H9 (cell line): ENCODE measurements around the gene NTRK2. TPM values are rescaled to one million over a fixed set of nuclear protein-coding genes. Genes with fewer than 3 reads are reported as not detected.

Experiments
- DNase-seq: peaks from one replicate; pipeline ENCODE4 v3.0.0-alpha.2; 2017
- H2AFZ ChIP-seq: one replicate; pipeline ENCODE4 v1.6.1; 2013; ENCODE audit warnings: mild to moderate bottlenecking, low read length, control low read depth, moderate library complexity
- H2AK5ac ChIP-seq: 2 replicates; pipeline ENCODE4 v1.6.1; 2013; ENCODE audit warnings: low read length, control low read depth, mixed read lengths; ENCODE audit not compliant: insufficient read length
- H2BK120ac ChIP-seq: one replicate; pipeline ENCODE4 v1.6.1; 2013; ENCODE audit warnings: low read depth, mild to moderate bottlenecking, low read length, control low read depth, inconsistent platforms; ENCODE audit not compliant: poor library complexity, severe bottlenecking
- H2BK12ac ChIP-seq: 2 replicates; pipeline ENCODE4 v1.6.1; 2013; ENCODE audit warnings: low read length, control low read depth, mixed read lengths, low read depth; ENCODE audit not compliant: insufficient read length
- H2BK15ac ChIP-seq: 2 replicates; pipeline ENCODE4 v1.6.1; 2013; ENCODE audit warnings: low read depth, low read length, control low read depth
- H2BK20ac ChIP-seq: one replicate; pipeline ENCODE4 v1.6.1; 2013; ENCODE audit warnings: low read depth, mild to moderate bottlenecking, low read length, control low read depth, inconsistent platforms; ENCODE audit not compliant: poor library complexity, severe bottlenecking
- H2BK5ac ChIP-seq: 2 replicates; pipeline ENCODE4 v1.6.1; 2013; ENCODE audit warnings: low read length, control low read depth, mixed read lengths; ENCODE audit not compliant: insufficient read length
- H3K14ac ChIP-seq: 2 replicates; pipeline ENCODE4 v1.6.1; 2013; ENCODE audit warnings: low read length, control low read depth; ENCODE audit not compliant: insufficient read depth
- H3K18ac ChIP-seq: 2 replicates; pipeline ENCODE4 v1.6.1; 2013; ENCODE audit warnings: low read depth, mild to moderate bottlenecking, mixed read lengths, low read length, control low read depth; ENCODE audit not compliant: insufficient read length
- H3K23ac ChIP-seq: 2 replicates; pipeline ENCODE4 v1.6.1; 2013; ENCODE audit warnings: low read length, control low read depth, mixed read lengths, low read depth; ENCODE audit not compliant: insufficient read length
- H3K23me2 ChIP-seq: 2 replicates; pipeline ENCODE4 v1.6.1; 2013; ENCODE audit warnings: low read depth, mild to moderate bottlenecking, mixed read lengths, low read length, control low read depth; ENCODE audit not compliant: insufficient read length, poor library complexity, severe bottlenecking
- H3K27ac ChIP-seq: 2 replicates; pipeline ENCODE4 v1.5.1; 2013; ENCODE audit warnings: low read length, control low read depth, mixed read lengths, low read depth; ENCODE audit not compliant: insufficient read length
- H3K27me3 ChIP-seq: 2 replicates; pipeline ENCODE4 v1.6.1; 2013; ENCODE audit warnings: low read length, control low read depth, inconsistent platforms; ENCODE audit not compliant: insufficient read depth
- H3K4ac ChIP-seq: 2 replicates; pipeline ENCODE4 v1.6.1; 2013; ENCODE audit warnings: low read depth, mild to moderate bottlenecking, control low read depth, inconsistent platforms, low read length, moderate library complexity
- H3K4me1 ChIP-seq: 2 replicates; pipeline ENCODE4 v1.6.1; 2013; ENCODE audit warnings: low read length, control low read depth, inconsistent platforms; ENCODE audit not compliant: insufficient read depth
- H3K4me2 ChIP-seq: 2 replicates; pipeline ENCODE4 v1.6.1; 2013; ENCODE audit warnings: low read length, control low read depth, mixed read lengths; ENCODE audit not compliant: insufficient read length, insufficient read depth
- H3K56ac ChIP-seq: 2 replicates; pipeline ENCODE4 v1.6.1; 2013; ENCODE audit warnings: low read depth, mild to moderate bottlenecking, mixed read lengths, low read length, control low read depth; ENCODE audit not compliant: insufficient read length
- H3K79me1 ChIP-seq: 2 replicates; pipeline ENCODE4 v1.6.1; 2013; ENCODE audit warnings: low read depth, mild to moderate bottlenecking, moderate library complexity, low read length, control low read depth, inconsistent platforms; ENCODE audit not compliant: insufficient read depth, poor library complexity, severe bottlenecking
- H3K79me2 ChIP-seq: 2 replicates; pipeline ENCODE4 v1.6.1; 2013; ENCODE audit warnings: low read length, control low read depth, inconsistent platforms; ENCODE audit not compliant: insufficient read depth
- H3K9ac ChIP-seq: 2 replicates; pipeline ENCODE4 v1.6.1; 2013; ENCODE audit warnings: low read length, control low read depth, mixed read lengths; ENCODE audit not compliant: insufficient read length; ENCODE audit errors: extremely low read depth
- H3K9me3 ChIP-seq: one replicate; pipeline ENCODE4 v1.6.1; 2013; ENCODE audit warnings: low read depth, low read length, inconsistent platforms; ENCODE audit not compliant: control insufficient read depth
- H3T11ph ChIP-seq: one replicate; pipeline ENCODE4 v1.6.1; 2013; ENCODE audit warnings: mild to moderate bottlenecking, low read length, control low read depth, inconsistent platforms
- H4K20me1 ChIP-seq: one replicate; pipeline ENCODE4 v1.6.1; 2013; ENCODE audit not compliant: control insufficient read depth, insufficient read length, insufficient read depth
- H4K5ac ChIP-seq: 2 replicates; pipeline ENCODE4 v1.6.1; 2013; ENCODE audit warnings: low read depth, mild to moderate bottlenecking, mixed read lengths, low read length, control low read depth; ENCODE audit not compliant: insufficient read length
- H4K8ac ChIP-seq: replicated peaks from 2 replicates; pipeline ENCODE4 v1.6.1; 2013; ENCODE audit warnings: low read length, control low read depth, mixed read lengths, low read depth; ENCODE audit not compliant: insufficient read length
- H4K91ac ChIP-seq: 2 replicates; pipeline ENCODE4 v1.6.1; 2013; ENCODE audit warnings: low read depth, mild to moderate bottlenecking, moderate library complexity, mixed read lengths, low read length, control low read depth; ENCODE audit not compliant: insufficient read length
- H3K27ac Mint-ChIP-seq, 3 experiments: 2 replicates in 2 of 3; 3 replicates in 1 of 3; pipeline ENCODE4 v1.8.0; 2020 to 2021; ENCODE audit warnings: mixed read lengths in 3 of 3, mild to moderate bottlenecking in 1 of 3, moderate library complexity in 1 of 3
- H3K27me3 Mint-ChIP-seq: 2 replicates; pipeline ENCODE4 v1.8.0; 2021; ENCODE audit warnings: low read depth, mild to moderate bottlenecking, moderate library complexity, mixed read lengths
- H3K36me3 Mint-ChIP-seq, 3 experiments: 2 replicates in 2 of 3; 3 replicates in 1 of 3; pipeline ENCODE4 v1.8.0; 2020 to 2021; ENCODE audit warnings: low read depth in 3 of 3, mixed read lengths in 3 of 3; ENCODE audit not compliant: insufficient read depth in 1 of 3
- H3K4me1 Mint-ChIP-seq, 2 experiments: 2 replicates each; pipeline ENCODE4 v1.8.0; 2020; ENCODE audit warnings: mixed read lengths in 2 of 2
- H3K4me3 Mint-ChIP-seq, 2 experiments: 2 replicates in 1 of 2; 3 replicates in 1 of 2; pipeline ENCODE4 v1.8.0; 2020 to 2021; ENCODE audit warnings: mild to moderate bottlenecking in 2 of 2, mixed read lengths in 2 of 2, moderate library complexity in 1 of 2
- H3K9me3 Mint-ChIP-seq, 2 experiments: 2 replicates in 1 of 2; 3 replicates in 1 of 2; pipeline ENCODE4 v1.8.0; 2020; ENCODE audit warnings: mild to moderate bottlenecking in 2 of 2, mixed read lengths in 2 of 2, moderate library complexity in 1 of 2
- WGBS: extraction: QIAGEN DNeasy Blood & Tissue Kit; methylation state at CpG from one replicate; pipeline ENCODE4 v1.1.7; 2013; ENCODE audit warnings: missing lambda C conversion rate, low lambda C conversion rate, mixed read lengths; ENCODE audit not compliant: insufficient read length; ENCODE audit errors: extremely low coverage; 5-methylcytosine and 5-hydroxymethylcytosine counted together
- total RNA-seq: library from RNA; stranded (reverse); gene quantifications from 2 replicates; pipeline ENCODE4 v1.2.1, GENCODE V29; 2021
- TF ChIP-seq, protein P1 (sequence below): fragments of 200-600 bp; sonication (generic); conservative IDR thresholded peaks from 3 replicates; pipeline ENCODE4 v1.8.0; 2021; ENCODE audit warnings: antibody characterized with exemption, mild to moderate bottlenecking

The NTRK2 gene
- total RNA-seq, 1 experiment from 2014 or later: 0.02 TPM

DNA sequence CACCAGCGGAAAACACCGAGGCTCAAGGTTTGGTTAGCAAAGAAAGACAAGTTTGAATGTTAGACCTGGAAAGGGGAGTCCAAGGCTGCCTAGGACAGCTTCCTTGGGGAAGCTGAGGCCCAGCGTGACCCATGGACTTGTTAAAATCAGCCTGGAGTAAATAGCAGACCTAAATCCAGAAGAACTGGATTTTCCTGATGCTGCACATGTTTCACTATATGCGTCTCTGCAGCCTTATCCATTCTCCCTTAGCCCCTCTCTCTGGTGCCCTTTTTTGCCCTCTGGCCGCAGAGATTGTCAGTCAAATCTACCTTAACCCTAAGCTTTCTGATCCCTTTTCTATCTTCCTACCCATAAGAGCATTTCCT is 119.9 kb downstream of the NTRK2 start:
- H2BK12ac ChIP-seq: no peak overlapping the region
- H3K4ac ChIP-seq: no peak overlapping the region
- no peaks in the 10 kb centered on the region for H3K4me1 ChIP-seq
- H3K14ac ChIP-seq: no peak overlapping the region; the same call in 1 of the 2 replicates
- no peaks in the 10 kb centered on the region for H3K9me3 Mint-ChIP-seq
- H3K27me3 Mint-ChIP-seq: peaks cover 6% of the 10 kb centered on the region
- no peak overlapping the region for H2BK120ac ChIP-seq
- no peak overlapping the region for H3K18ac ChIP-seq
- H3K27ac ChIP-seq: no peak overlapping the region
- H2BK5ac ChIP-seq: no peak overlapping the region
- H3K79me1 ChIP-seq: no peaks in the 10 kb centered on the region
- H3K23ac ChIP-seq: no peak overlapping the region
- no peak overlapping the region for H2AFZ ChIP-seq
- H3K79me2 ChIP-seq: no peaks in the 10 kb centered on the region
- no peak overlapping the region for H3K9ac ChIP-seq
- no peak overlapping the region for H2AK5ac ChIP-seq
- no peaks in the 10 kb centered on the region for H4K20me1 ChIP-seq
- H2BK15ac ChIP-seq: no peak overlapping the region
- H3K27ac Mint-ChIP-seq: no peak overlapping the region
- no peaks in the 10 kb centered on the region for H3K36me3 Mint-ChIP-seq
- DNase-seq: no peak
- H3K9me3 ChIP-seq: no peaks in the 10 kb centered on the region
- TF ChIP-seq, protein P1, sequence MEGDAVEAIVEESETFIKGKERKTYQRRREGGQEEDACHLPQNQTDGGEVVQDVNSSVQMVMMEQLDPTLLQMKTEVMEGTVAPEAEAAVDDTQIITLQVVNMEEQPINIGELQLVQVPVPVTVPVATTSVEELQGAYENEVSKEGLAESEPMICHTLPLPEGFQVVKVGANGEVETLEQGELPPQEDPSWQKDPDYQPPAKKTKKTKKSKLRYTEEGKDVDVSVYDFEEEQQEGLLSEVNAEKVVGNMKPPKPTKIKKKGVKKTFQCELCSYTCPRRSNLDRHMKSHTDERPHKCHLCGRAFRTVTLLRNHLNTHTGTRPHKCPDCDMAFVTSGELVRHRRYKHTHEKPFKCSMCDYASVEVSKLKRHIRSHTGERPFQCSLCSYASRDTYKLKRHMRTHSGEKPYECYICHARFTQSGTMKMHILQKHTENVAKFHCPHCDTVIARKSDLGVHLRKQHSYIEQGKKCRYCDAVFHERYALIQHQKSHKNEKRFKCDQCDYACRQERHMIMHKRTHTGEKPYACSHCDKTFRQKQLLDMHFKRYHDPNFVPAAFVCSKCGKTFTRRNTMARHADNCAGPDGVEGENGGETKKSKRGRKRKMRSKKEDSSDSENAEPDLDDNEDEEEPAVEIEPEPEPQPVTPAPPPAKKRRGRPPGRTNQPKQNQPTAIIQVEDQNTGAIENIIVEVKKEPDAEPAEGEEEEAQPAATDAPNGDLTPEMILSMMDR: no peak
- H3T11ph ChIP-seq: no peak overlapping the region
- no peak overlapping the region for H4K5ac ChIP-seq
- no peak overlapping the region for H3K56ac ChIP-seq
- no peak overlapping the region for H4K91ac ChIP-seq
- no peak overlapping the region for H2BK20ac ChIP-seq
- H3K27me3 ChIP-seq: no peaks in the 10 kb centered on the region
- H3K4me1 Mint-ChIP-seq: no peaks in the 10 kb centered on the region
- H3K23me2 ChIP-seq: no peaks in the 10 kb centered on the region
- no peak overlapping the region for H3K4me2 ChIP-seq
- no peak overlapping the region for H3K4me3 Mint-ChIP-seq
- no peak overlapping the region for H4K8ac ChIP-seq
- WGBS: no CpG with 5 or more reads among the region's 5 CpGs
